Fibroblast of skin of right quadriceps (primary cell): ENCODE results near the gene EEFSEC.
A peak's percentile ranks its signal among the peaks of the same experiment; 100 is the strongest.

Experiments
- DNase-seq: peaks from one replicate; pipeline ENCODE4 v3.0.0-alpha.2; 2013

Gene EEFSEC

DNA sequence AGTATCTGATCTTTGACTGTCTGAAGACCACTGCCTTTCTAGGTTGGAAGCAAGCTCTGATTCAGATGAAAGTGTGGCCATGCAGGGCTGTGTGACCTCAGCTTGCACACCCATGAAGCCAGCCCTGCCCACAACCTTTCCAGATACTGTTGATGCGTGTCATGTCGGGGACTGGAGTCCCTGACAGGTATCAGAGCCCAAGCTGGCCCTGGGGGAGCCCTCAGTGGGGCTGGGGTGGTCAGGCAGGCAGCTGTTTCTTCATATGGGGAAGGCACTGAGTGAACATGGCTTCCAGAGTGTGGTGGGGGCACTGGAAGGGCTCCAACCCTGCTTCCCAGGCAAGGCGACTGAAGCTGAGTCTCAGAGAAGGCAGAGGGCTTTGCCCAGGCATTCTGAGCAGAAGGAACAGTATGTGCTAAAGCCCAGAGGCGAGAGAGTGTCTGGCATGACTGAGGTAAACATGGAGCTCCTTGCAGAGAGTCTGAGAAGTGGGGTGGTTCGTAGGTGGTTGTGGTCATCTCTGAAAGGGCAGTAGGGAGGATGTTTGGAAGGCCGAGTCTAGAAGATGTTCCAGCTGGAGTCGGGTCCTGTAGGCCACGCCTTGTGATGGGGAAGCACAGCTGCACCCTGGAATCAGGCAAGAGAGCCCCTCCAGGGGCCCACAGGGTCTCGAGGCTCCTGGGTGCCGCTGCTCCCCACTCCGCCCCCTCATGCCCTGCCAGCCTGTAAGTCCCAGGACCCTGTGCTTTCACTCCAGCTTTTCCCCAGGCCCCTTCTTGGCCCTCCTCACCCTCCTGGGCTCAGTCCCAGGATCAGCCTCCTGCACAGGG is 122.2 kb downstream of the EEFSEC start:
- no peak for DNase-seq

DNA sequence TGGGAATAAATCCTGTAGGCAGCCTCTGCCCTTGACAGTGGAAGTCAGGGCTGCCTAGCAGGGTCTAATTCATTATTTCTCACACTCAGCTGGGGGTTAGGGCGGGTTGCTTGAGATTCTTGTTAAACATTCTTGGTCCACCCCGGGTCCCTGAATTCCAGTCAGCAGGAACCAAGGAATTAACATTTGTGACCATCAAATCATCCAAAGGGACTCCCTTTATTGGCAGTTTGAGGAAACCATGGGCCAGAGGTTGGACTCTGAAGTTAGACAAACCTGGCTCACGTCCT is 122.8 kb downstream of the EEFSEC start:
- DNase-seq, result no peak

DNA sequence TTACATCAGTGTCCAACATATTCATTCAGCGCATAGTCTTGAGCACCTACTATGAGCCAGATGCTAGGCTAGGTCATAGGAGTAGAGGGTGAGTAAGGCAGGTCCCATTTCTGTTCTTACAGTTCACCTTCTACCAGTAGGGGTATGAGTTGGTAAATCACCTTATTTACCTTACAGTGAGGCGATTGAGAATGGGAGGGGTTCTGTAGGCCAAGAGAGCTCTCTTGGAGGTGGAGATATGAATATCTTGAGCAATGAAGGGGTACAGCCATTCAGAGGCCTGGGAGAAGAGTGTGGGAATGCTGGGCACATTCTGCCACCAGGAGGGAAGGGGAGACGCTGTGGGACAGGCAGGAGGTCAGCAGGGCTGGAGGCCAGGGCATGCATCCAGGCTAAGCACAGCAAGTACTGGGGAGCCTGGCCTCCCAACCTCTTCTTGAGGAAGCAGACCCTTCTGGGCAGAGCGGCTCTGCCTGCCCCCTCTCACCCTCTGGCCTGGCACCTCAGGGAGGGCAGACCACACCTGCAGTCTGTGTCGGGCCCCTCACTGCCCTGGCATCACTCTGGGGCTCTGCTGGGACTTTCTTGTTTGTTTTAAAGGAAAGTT is 123.4 kb downstream of the EEFSEC start:
- DNase-seq, result no peak

DNA sequence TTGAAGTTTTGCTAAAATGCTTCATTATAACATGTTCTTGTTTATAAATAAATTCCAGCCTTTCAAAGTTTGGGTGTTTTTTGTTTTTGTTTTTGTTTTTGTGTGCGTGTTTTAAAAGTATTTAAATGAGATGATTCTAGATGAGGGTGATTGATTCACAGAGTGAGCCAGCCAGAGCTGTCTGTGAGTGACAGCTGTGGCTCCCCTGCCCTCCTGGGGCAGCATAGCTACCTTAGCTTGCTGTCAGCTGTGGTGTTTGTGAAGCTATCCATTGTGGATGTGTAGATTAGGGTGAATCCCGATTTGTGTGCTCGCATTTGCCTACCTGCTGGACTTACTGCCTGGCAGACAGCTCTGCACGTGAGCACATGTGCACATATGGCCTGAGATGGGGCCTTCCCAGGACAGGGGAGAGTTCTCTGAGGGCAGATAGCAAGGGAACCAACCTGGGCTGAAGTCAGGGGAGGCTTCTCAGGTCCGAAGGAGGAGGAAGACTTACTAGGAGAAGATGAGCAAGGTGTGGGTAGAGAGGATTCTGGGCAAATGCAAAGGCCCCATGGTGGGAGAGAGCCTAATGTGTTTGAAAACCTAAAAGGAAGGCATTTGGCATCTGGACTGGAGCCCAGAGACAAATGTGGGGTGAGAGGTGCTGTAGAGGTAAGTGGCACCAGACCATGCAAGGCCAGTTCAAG is 124.2 kb downstream of the EEFSEC start:
- no peak for DNase-seq

DNA sequence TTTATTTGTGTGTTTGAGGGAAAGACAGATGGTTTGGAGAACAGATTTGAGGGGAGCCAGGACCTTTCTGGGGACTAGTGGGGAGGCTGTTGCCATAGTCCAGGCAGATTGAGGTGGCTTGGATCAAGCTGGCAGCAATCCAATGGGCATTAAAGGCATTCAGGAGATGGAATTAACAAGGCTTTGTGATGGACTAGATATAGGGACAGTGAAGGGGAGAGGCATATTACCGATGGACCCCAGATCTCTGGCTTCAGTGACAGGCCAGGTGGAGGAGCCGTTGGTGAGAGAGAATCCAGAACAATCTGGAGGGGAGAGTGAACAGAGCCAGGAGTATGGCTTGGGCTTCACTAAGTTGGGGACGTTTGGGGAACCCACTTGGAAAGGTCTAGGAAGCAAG is 124.8 kb downstream of the EEFSEC start:
- no peak for DNase-seq

DNA sequence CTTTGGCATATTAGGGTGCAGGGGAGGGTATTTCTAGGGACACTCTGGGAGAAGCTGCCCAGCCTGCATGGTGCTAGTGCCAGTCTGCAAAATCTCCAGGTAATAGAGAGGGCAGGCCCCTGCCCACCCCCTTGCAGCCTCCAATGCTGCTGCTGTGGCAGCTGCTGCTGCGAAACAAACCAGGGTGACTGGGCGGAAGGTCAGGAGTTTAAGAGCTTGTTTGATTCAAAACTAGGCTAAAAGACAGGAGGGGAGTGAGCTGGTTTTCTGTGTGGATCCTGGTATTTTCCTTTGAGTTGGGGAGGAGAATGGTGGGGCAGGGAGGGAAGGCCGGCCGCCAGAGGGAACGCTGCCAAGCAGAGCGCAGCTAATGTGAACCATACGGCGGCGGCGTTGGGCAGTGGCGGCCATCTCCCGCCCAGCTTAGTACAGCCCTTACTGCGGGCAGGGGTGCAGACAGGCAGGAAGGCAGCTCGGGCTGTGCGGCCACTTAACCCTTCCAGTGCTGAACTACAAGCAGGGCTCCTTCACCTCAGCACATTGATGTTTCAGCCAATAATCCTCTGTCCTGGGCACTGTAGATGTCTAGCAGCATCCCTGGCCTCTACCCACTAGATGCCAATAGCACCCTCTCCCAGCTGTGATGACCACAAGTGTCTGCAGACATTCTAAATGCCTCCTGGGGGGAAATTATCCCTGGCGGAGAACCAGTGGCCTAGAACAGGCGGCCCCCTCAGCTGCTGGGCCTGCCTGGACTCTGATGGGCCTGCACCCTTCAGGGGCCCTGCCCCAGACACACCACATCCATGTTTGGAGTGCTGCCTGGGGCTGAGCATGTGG is 125.7 kb downstream of the EEFSEC start:
- peak; percentile 88 for DNase-seq

DNA sequence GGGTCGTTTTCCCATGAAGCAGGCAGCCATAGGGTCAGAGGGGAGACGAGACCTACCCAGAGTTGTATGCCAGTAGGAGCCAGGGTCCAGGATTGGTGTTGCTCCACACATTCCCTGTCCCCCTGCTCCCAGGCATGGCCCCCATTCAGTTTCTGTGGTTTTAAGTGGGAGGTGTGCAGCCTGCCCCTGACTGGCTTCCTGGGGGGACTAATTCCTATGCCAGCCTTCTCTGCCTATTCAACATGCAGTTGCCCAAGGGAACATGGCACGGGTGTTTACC is 126.3 kb downstream of the EEFSEC start:
- DNase-seq, result no peak

DNA sequence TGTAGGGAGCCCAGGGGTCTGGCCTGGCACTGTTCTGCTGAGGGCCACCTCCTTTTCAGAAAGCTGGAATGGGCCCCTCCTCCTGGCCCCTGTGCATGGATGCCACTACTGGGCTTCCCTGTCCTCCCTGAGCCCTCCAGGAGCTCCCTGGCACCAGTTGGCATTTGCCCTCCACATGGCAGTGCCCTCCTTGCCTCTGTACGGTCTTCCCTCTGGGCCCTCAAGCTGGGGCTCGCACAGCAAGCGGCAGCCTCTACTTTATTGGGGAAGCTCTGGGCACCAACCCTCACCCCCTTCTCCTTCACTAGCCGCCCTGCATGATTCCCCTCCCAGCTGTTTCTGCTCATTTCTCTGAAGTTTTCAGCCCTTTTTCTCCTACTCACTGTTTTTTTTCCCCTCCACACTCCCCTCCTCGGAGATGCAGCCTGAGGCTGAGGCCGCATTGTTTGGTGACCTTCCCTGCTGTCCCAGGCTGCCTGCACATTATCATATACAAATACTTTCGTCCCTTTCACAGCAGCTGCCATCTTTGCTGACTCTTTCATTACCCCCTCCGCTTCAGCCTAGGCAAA is 127.3 kb downstream of the EEFSEC start:
- DNase-seq, result no peak

DNA sequence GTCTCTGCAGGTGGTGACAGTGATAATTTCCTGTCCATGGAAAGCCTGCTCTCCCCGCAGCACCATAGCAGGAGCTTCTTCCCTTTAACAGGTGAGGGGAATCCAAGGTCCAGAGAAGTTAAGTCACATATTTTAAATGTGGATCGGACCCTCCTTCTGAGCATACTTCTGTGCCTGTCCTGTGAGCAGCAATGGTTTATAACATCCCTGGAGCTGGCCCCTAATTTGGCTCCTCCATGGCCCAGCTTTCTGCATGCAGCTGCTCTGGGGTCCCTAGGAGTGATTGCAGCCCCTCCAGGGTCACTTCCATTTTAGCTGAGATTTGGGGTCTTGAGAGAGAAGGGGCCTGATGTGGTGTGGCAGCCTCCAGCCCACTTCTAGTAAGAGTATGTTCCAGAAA is 127.8 kb downstream of the EEFSEC start:
- DNase-seq, result no peak

DNA sequence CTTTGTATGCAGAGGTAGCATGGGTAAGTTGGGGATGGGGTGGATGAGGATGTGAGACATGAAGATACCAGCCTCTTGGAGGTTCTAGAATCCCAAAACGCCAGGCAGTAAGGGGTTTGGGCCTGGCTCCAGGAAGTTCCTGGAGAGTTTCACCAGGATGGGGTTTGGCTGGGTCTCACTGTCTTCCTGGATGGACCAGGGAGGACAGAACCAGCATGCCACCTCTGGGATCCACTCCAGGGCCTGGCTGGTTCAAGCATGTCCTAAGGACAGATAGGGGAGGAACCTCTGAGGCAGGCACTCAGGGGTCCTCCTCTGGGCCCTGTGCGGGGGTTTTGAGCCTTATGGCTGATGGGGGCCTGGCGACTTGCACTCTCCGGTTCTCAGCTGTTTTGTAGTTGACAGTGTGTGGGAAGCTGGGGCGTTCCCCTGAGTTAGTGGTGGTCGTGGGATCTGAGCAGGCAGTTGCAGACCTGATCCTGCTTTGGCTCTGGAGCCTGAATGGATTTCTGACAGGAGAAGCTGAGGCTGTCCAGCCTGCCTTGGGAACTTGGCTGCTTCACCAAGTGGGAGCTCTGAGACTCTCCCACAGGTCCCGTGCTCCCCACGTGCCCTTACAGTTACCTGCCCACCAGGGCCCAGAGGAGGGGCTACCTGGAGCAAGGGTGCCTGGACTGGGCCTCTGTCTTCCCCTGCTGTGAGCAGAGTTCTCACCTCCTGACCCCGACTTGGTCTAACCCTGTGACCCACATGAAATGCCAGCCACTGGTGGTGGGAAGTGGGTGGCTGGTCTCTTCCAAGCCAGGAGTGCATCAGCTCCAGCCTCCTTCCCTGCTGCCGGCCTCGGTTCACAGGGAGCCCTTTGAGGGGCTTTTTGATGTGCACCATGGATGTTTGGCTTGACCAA is 128.4 kb downstream of the EEFSEC start:
- no peak for DNase-seq

DNA sequence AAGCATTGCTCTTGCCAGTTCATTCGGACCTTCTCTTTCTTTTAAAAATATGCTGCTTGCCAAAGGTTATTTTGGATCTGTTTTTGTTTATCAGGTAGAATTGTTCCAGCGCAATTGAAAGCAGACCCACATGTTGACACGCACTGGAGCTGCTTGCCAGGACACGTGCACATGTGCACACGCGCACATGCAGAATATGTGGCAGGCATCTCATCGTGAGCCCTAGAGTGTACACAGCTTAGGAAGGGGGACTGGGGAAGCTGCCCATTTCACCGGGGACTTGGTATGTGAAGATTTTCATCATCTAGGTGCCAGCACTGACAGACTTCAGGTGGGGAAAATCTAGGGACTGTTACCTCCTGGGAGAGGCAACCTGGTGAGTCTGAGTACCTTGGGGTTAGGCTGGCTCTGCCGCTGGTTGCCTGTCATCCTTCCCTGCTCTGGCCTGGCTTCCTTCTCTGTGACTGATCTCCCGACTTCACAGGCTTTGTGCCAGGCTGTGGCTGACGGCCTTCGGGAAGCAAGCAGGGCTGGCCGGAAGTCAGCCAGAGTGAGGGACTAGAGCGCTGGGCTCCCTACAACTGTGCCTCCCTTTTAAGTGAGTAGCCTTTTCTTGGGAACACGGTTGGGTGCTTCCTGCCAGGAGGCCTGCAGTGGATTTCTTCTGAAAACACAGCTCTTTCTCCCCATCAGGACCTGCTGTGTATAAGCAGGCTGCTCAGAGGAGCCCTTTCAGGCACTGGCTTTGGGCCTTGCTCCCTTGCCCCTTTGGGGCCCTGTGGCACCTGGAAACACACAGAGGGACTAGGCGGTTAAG is 129.3 kb downstream of the EEFSEC start:
- DNase-seq, result no peak

DNA sequence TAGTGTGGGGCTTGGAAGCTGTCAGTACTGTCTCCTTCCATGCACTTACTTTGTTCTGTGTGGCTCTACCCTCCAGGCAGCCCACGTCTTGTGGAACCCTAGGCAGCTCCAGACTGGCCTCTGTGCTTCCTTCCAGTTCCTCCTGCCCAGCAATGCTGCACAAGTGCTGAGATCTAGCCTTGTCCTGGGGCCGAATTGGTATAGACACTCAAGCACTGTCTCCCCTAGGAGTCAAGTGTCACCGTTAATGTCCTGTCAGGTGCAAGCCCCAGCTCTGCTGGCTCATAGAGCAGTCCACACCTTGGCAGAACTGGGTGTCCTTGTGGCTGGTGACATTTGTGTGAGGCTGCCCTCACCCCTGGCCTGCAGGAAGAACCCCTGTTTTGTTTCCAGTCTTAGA is 130.1 kb downstream of the EEFSEC start:
- no peak for DNase-seq

DNA sequence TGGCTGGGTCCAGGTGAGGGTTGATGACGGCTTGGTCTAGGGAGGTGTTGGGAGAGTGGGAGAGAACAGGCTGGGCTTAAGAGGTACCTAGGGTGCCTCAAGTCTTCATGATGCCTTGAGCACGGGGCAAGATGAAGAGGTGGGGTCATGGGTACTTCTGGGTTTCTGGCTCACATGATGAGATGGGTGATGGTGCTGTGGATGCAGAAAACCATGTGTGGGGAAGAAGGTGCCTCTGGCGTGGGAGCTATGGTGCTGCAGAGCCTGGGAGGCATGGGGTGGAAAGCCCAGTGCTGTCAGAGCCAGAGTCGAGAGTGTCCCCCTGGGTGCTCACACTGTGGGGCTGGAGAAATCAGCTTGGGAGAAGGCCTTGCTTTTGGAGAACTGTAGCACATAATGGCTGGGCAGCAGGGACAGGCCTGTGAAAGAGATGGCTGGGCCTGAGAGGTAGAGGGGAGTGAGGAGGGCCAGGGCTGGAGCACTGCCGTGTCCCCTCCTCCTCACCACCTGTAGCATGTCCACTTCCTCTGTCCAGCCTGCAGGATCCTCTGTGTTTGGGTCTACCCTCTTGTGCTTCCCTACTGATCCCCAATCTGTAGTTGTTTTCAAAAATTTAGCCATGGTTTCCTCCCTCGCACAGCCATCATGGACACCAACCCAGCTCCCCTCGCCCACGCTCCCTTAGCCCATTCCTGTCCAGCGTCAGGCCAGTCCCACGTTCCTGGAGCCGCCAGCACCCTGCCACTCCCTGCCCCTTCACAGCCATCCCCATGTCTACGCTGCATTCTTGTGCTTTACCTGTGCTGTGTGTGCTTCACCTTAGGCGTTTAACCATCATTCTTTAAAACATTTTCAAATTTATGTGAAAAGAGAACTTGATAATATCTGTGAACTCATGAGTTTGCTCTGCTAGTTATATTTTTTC is 132.0 kb downstream of the EEFSEC start:
- DNase-seq, result no peak

DNA sequence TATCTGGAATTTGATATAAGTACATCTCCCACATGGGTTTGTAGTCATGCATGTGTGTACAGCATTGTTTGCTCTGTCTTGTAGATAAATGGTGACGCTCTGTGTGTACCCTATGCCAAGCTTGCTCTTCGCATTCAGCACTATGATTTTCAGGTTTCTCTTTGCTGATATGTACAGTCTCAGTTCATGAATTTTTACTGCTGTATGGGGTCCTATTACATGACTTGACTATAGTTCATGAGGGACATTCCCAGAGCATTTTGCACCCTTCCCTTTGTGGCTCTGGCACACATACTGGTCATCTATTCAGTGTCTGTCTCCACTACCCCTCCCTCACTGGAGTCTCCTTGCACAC is 132.7 kb downstream of the EEFSEC start:
- no peak for DNase-seq

DNA sequence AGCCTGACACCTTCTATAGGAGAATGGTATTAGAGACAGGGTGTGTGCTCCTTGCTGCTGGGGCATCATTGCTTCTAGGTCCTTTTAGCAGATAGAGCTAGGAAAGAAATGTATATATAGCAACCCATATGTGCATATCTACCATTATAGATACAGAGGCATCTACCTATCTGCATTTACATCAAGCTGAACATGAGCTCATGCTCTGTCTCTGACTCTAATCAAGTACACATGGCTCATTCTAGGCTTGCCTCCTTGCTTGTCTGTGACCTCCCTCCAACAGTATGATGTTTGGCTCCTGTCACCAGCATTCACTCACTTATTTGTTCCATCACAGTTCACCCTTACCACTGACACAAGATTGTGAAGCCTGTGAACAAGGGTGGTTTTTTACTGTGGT is 133.4 kb downstream of the EEFSEC start:
- DNase-seq, result no peak

DNA sequence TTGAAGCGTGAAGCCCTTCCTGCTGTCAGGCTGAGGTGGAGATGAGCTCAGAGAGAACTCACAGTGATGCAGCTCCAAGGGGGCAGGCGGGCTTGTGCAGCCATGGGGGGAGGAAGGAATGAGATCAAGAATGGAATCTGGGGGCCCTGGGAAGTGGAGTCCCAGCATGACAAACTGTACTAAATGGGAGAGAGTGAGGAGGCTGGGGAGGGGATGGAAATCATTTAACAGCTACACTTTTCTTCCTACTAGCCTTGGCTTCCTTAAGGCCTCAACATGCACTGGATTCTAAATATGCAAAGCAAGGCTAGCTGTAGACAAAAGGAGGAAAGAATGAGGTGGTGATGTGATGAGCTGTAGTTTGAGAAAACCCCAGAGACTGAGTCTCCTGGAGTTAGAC is 133.9 kb downstream of the EEFSEC start:
- DNase-seq, result no peak

DNA sequence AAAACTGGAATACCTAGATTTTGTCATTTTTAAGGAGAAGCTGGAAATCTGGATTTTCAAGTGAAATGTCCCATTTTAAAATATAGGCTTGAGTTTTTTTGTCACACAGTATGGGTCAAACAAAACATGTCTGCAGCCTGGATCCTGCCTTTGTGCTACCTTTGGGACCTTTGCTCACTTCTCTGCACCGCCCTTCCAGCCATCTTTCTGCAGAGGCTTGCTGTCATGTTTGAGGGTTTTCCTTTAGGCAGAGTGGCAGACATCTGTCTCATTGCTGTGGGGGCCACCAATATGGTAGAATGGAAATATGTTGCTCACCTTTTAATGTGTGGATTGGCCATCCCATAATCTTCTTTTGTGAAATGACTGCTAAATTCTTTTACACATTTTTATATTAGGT is 136.3 kb downstream of the EEFSEC start:
- no peak for DNase-seq

DNA sequence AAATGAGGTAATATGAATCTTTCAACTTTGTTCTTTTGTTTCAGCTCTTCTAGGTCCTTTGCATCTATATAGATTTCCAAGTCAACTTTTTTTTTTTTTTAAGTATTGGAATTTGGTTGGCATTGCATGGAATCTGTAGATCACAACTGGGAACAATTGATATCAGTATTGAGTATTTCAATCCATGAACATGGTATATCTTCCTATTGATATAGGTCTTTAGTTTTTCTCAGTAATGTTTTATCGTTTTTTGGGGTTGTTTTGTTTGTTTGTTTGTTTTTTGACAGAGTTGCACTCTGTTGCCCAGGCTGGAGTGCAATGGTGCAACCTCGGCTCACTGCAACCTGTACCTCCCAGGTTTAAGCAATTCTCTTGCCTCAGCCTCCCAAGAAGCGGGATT is 137.2 kb downstream of the EEFSEC start:
- DNase-seq, result no peak

DNA sequence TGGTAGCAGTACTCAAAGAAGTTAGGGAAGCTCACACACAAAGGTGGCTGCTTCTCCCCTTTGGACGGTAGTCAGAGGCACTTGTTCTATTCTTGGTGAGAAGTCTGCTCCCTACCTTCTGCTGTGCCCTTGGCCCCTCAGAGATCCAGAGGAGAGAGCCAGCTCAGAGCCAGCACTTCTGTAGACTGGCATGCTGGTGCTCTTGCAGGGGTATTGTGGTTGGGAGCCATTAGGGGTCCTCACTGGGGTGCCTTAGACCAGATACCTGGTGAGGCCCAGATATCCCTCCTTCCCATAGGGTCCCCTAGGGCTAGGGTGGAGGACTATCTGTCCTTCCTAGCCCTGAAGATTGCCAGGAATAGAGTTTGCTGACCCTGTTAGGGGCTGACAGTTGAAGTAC is 140.6 kb downstream of the EEFSEC start:
- no peak for DNase-seq

DNA sequence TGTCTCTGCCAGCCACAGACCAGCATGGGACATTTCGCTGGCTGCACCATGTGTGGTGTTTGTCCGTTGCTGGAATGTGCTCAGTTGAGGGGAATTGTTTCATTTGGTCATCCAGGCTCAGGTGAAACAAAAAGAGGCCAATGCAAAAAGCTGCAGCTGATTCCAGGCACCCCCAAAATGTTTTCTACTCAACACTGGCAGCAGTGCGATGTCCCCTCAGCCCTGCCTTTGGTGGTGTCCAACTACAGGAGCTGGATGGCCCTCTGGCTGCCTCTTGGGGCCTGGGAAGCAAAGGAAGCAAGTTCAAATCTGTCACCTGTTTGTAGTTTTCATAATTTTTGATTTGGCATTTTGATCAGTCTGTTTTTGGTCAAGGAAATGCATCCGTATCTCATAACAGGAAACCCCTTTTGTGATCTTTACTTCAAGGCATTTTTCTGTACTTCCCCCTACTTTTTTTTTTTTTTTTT is 141.8 kb downstream of the EEFSEC start:
- no peak for DNase-seq
